ENCODE results near the gene CERS1.

CERS1 gene

DNA sequence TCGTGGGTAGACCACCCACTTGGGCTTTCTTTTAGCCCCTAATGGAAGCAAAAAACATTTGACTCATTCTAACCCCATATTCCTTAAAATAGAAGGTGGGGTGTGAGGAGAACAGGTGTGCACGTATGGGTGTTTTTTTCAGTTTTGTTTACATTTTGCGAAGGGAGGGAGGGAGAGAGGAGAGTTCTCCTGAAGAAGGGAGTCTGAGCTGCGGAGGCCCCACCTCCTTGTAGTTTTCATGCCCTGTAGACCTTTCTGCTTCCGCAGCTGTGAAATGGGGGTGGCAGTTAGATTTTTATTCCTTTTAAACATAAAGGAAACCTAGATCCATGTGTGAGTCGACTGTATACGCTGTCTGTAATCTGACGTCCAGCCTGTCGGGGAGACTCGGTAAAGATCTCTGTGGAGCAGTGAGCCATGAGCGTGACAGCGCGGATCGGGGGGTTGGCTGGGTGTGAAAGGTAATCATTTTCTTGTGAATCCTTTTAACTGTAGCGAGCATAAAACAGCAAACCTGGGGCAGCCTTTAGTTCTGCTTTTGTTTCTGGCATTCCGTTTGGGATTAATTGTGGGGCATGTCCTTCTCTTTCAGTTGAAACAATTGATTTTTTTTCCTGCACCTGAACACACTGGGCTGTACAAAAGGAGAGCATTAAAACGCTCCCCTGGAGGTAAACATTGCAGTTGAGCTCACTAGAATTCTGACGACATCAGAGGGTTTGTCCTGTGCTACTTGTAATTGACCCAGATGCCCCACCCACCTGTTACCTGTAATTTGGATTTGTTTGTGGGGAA is 61.9 kb downstream of the CERS1 start:
- H3K27ac ChIP-seq (ENCODE audit: low read depth, low read length): no peak overlapping the region
- H3K9ac ChIP-seq (ENCODE audit: low read length): no peak overlapping the region
- peaks cover 21% of the 10 kb centered on the region for H3K4me1 ChIP-seq (ENCODE audit: insufficient read depth, low read length)

DNA sequence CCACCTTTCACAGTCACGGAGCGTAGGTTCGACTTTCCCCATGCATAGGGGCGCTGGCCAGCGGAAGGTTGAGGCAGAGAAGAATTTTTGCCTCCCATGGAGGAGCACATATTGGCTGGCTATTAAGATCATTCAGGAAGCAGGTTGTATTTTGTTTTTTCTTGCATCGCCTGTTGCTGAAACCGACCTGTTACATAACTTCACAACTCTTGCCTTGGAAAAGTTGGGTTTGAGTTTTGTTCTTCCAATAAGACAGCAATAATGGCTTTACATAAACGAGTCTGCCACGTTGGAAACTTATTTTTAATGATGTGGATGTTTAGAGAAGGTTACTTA is 62.8 kb downstream of the CERS1 start:
- Histone ChIP-seq H3K4me1 (ENCODE audit: insufficient read depth, low read length) (peaks cover 21% of the 10 kb centered on the region), H3K36me3 (ENCODE audit: insufficient read depth, low read length) (no peaks in the 10 kb centered on the region), H3K9me3 (ENCODE audit: low read length) (no peaks in the 10 kb centered on the region), H3K27ac (ENCODE audit: low read depth, low read length) (peak overlapping the region; percentile 75), H3K4me3 (ENCODE audit: low read depth in 1 of 2, low read length in 2 of 2) (peak overlapping the region; percentile 76 to 90), H3K9ac (ENCODE audit: low read length) (peak overlapping the region; percentile 92), H3K27me3 (ENCODE audit: control insufficient read depth in 1 of 2, insufficient read depth in 2 of 2, low read length in 2 of 2) (no peaks in the 10 kb centered on the region)

More for the DNA sequence above, 61.9 kb downstream of the CERS1 start:
- H3K27me3 ChIP-seq (ENCODE audit: control insufficient read depth in 1 of 2, insufficient read depth in 2 of 2, low read length in 2 of 2): no peaks in the 10 kb centered on the region
- H3K9me3 ChIP-seq (ENCODE audit: low read length): no peaks in the 10 kb centered on the region
- H3K36me3 ChIP-seq (ENCODE audit: insufficient read depth, low read length): no peaks in the 10 kb centered on the region
- peak overlapping the region in 1 of 2 donors; percentile 90 for H3K4me3 ChIP-seq (ENCODE audit: low read depth in 1 of 2, low read length in 2 of 2)

DNA sequence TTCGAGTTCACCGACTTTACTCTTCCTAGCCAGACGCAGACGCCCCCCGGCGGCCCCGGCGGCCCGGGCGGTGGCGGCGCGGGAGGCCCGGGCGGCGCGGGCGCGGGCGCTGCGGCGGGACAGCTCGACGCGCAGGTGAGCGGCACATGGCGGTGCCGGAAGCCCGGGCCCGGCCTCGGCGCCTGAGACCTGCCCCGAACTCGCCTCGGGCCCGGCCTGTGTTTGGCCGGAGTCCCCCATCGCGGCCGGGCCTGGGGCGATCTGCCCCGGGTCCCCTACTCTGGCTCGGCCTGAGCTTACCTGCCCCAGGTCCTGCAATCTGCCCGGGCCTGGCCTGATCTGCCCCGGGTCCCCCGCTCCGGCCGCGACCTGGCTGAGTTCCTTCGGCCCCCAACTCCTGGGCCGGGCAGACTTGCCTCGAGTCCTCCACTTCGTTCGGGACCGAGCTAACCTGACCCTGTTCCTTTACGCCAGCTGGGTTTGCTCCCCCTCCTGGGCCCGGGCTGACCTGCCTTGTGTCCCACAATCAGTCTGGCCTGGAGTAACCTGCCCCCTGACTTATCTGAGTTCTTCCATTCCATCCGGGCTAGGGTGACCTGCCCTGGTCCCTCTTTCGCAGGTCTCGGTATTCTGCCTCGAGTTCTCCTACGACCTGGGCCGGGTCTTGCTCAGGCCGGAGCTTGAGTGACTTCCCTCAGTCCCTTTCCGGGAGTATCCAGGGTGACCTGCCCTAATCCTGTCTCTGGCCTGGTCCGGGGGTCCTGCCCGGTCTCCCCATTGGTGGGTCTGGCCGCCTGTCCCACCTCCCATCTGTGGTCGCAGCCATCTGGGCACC is 63.4 kb downstream of the CERS1 start:
- peak overlapping the region; percentile 81 to 90 for H3K4me3 ChIP-seq (ENCODE audit: low read depth in 1 of 2, low read length in 2 of 2)
- peaks cover 21% of the 10 kb centered on the region for H3K4me1 ChIP-seq (ENCODE audit: insufficient read depth, low read length)
- no peaks in the 10 kb centered on the region for H3K27me3 ChIP-seq (ENCODE audit: control insufficient read depth in 1 of 2, insufficient read depth in 2 of 2, low read length in 2 of 2)
- peak overlapping the region; percentile 92 for H3K9ac ChIP-seq (ENCODE audit: low read length)
- no peaks in the 10 kb centered on the region for H3K36me3 ChIP-seq (ENCODE audit: insufficient read depth, low read length)
- no peaks in the 10 kb centered on the region for H3K9me3 ChIP-seq (ENCODE audit: low read length)
- peak overlapping the region; percentile 82 for H3K27ac ChIP-seq (ENCODE audit: low read depth, low read length)

DNA sequence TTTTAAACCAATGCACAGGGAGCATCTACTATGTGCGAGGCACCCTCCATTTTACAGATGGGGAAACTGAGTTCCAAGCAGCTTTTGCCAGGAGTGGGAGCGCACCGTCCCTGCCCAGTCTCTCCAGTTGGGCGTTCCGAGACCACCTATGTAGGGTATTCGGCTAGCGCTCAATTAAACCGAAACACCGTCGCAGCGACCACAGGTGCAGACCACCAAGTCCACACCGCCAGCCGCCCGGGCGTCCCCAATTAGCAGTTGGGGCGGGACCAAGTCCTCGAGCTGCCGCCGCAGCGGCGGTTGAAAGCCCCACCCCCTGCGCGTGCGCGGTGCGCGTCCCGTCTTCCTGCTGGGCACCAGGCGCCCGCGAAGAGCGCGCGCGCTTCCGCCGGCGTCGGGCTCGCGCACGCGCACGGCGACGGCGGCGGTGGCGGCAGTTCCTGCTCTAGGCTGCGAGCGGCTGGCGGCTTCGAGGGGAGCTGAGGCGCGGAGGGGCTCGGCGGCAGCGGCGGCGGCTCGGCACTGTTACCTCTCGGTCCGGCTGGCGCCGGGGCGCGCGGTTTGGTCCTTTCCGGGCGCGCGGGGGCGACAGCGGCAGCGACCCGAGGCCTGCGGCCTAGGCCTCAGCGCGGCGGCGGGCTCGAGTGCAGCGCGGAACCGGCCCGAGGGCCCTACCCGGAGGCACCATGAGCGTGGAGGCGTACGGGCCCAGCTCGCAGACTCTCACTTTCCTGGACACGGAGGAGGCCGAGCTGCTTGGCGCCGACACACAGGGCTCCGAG is 64.2 kb downstream of the CERS1 start, which contains the start of gene UPF1:
Gene UPF1 (plus strand): TSS at position 436 of the 782 bp plus-strand sequence. CDS start 251 bp downstream, at position 687.
- Histone ChIP-seq H3K9ac (ENCODE audit: low read length) (peak within 1 kb of the TSS; percentile 92), H3K27me3 (ENCODE audit: control insufficient read depth in 1 of 2, insufficient read depth in 2 of 2, low read length in 2 of 2) (no peaks in the 10 kb centered on the region), H3K9me3 (ENCODE audit: low read length) (no peaks in the 10 kb centered on the region), H3K4me1 (ENCODE audit: insufficient read depth, low read length) (peaks cover 21% of the 10 kb centered on the region), H3K4me3 (ENCODE audit: low read depth in 1 of 2, low read length in 2 of 2) (peak within 1 kb of the TSS; percentile 81 to 90), H3K27ac (ENCODE audit: low read depth, low read length) (peak within 1 kb of the TSS; percentile 82), H3K36me3 (ENCODE audit: insufficient read depth, low read length) (no peaks in the 10 kb centered on the region)

DNA sequence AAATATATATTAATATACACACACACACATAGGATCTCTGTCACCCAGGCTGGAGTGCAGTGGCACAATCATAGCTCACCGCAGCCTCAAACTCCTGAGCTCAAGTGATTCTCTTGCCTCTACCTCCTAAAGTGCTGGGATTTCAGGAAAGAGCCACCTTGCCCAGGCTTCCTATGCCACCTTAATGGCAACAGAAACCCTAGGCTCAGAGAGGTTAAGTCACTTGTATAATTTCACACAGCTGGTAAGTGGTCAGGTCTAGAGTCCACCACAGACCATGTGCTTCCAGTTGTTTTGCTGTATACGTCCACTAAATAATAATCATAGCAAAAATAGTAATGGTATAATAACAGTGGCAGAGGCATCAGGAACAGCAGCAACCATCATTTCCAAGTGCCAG is 65.5 kb downstream of the CERS1 start:
- Histone ChIP-seq H3K36me3 (ENCODE audit: insufficient read depth, low read length) (no peaks in the 10 kb centered on the region), H3K9me3 (ENCODE audit: low read length) (no peaks in the 10 kb centered on the region), H3K9ac (ENCODE audit: low read length) (no peak overlapping the region), H3K4me1 (ENCODE audit: insufficient read depth, low read length) (peaks cover 14% of the 10 kb centered on the region), H3K27ac (ENCODE audit: low read depth, low read length) (no peak overlapping the region), H3K27me3 (ENCODE audit: control insufficient read depth in 1 of 2, insufficient read depth in 2 of 2, low read length in 2 of 2) (no peaks in the 10 kb centered on the region), H3K4me3 (ENCODE audit: low read depth in 1 of 2, low read length in 2 of 2) (no peak overlapping the region)

DNA sequence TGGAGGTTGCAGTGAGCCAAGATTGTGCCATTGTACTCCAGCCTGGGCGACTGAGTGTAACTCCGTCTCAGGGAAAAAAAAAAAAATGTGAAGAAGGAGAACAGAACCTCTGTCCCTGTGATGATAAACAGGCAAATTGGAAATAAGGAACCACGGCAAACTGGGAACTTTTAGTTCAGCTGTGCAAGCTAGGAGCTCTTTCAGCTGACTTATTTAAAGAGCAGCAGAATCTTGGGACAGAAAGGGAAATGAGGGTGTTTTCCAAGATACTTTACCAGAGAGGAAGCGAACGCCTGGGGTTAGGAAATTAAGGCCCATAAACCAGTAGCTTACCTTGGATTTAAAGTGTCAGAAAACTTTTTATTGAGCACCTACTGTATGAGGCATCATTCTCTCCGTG is 67.2 kb downstream of the CERS1 start:
- no peaks in the 10 kb centered on the region for H3K36me3 ChIP-seq (ENCODE audit: insufficient read depth, low read length)
- H3K9ac ChIP-seq (ENCODE audit: low read length): no peak overlapping the region
- no peaks in the 10 kb centered on the region for H3K9me3 ChIP-seq (ENCODE audit: low read length)
- H3K4me1 ChIP-seq (ENCODE audit: insufficient read depth, low read length): peaks cover 4% of the 10 kb centered on the region
- H3K4me3 ChIP-seq (ENCODE audit: low read depth in 1 of 2, low read length in 2 of 2): no peak overlapping the region
- no peaks in the 10 kb centered on the region for H3K27me3 ChIP-seq (ENCODE audit: control insufficient read depth in 1 of 2, insufficient read depth in 2 of 2, low read length in 2 of 2)
- H3K27ac ChIP-seq (ENCODE audit: low read depth, low read length): no peak overlapping the region

All from muscle layer of colon (tissue), 2 donors.